Hypothalamus (tissue), 51 donors: ENCODE data around the gene PPP6R2.

Experiments
- DNase-seq, 51 donors: peaks; one replicate each; lab custom pipeline; 2025; lab: John Stamatoyannopoulos, UW

The PPP6R2 gene

GRCh38 chr22:50342651-50343540, at the start of gene PPP6R2:
Gene PPP6R2, plus strand, starts transcription at chr22:50343327. Its CDS starts 50,582 bp downstream, at chr22:50393909.
- DNase-seq = peak in 49 of 51 donors; percentile 17 to 91 (median 66)

GRCh38 chr22:50293441-50294318, 49.4 kb upstream of the PPP6R2 start:
- DNase-seq = peak in 20 of 51 donors; percentile 28 to 74 (median 50)

- DNase-seq = no peak
These were observed 48.8 kb upstream of the PPP6R2 start for GRCh38 chr22:50294319-50294656.

- no peak for DNase-seq
These were observed 46.3 kb upstream of the PPP6R2 start for GRCh38 chr22:50296658-50297490.

- DNase-seq = no peak
These were observed 45.4 kb upstream of the PPP6R2 start for GRCh38 chr22:50297510-50298265.

- DNase-seq = no peak
These were observed 44.9 kb upstream of the PPP6R2 start for GRCh38 chr22:50298266-50298637.

GRCh38 chr22:50298937-50299784, 44.0 kb upstream of the PPP6R2 start:
- peak in 9 of 51 donors; percentile 19 to 39 (median 25) for DNase-seq

- peak in 2 of 51 donors; percentile 5 to 16 for DNase-seq
These were observed 43.1 kb upstream of the PPP6R2 start for GRCh38 chr22:50299785-50300619.

GRCh38 chr22:50300620-50301257, 42.4 kb upstream of the PPP6R2 start:
- no peak for DNase-seq

- DNase-seq = peak in 1 of 51 donors; percentile 13
These were observed 41.5 kb upstream of the PPP6R2 start for GRCh38 chr22:50301581-50301991.

GRCh38 chr22:50302041-50302541, 41.0 kb upstream of the PPP6R2 start:
- peak in 1 of 51 donors; percentile 30 for DNase-seq

- no peak for DNase-seq
These were observed 40.6 kb upstream of the PPP6R2 start for GRCh38 chr22:50302564-50302963.

GRCh38 chr22:50303515-50303847, 39.6 kb upstream of the PPP6R2 start:
- DNase-seq = peak in 10 of 51 donors; percentile 14 to 63 (median 32)

- peak in 20 of 51 donors; percentile 21 to 60 (median 48) for DNase-seq
These were observed 39.1 kb upstream of the PPP6R2 start for GRCh38 chr22:50303848-50304527.

- peak in 31 of 51 donors; percentile 18 to 81 (median 58) for DNase-seq
These were observed 38.4 kb upstream of the PPP6R2 start for GRCh38 chr22:50304528-50305392.
